ENCODE data around the gene TUB. TPM values are rescaled to one million over a fixed set of nuclear protein-coding genes. Genes with fewer than 3 reads are reported as not detected.

The TUB gene
- total and polyA plus RNA-seq, 2 of the 8 experiments (the other 6 are each of a cell fraction or from before 2014, with no cell fraction given) = 15.3 to 31.3 TPM

DNA sequence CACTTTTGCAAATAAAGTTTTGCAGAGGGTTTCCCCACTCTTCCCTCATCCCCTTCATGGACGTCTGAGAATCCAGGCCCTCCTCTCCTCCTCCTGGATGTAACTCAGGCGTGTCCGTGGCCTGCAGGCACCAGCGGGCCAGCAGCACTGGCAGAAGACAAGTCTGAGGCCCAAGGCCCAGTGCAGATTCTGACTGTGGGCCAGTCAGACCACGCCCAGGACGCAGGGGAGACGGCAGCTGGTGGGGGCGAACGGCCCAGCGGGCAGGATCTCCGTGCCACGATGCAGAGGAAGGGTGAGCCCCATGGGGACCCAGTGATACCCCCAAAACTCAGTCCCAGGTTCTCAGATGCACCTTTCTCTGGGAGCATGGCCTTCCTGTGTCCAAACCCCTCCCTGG is 14.4 kb downstream of the TUB start:
- FAIRE-seq = no peak
- no peak for TF ChIP-seq SRF (IDR thresholded peaks at IDR 0.05; ENCODE audit: low read depth, low read length)
- TF ChIP-seq, protein P1, sequence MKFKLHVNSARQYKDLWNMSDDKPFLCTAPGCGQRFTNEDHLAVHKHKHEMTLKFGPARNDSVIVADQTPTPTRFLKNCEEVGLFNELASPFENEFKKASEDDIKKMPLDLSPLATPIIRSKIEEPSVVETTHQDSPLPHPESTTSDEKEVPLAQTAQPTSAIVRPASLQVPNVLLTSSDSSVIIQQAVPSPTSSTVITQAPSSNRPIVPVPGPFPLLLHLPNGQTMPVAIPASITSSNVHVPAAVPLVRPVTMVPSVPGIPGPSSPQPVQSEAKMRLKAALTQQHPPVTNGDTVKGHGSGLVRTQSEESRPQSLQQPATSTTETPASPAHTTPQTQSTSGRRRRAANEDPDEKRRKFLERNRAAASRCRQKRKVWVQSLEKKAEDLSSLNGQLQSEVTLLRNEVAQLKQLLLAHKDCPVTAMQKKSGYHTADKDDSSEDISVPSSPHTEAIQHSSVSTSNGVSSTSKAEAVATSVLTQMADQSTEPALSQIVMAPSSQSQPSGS (IDR thresholded peaks at IDR 0.05; ENCODE audit: low read length) = no peak
- TF ChIP-seq SUZ12 (IDR thresholded peaks at IDR 0.05; ENCODE audit: low read length) = no peak
- TF ChIP-seq CHD1 (IDR thresholded peaks at IDR 0.05; ENCODE audit: low read depth, low read length) = no peak

More for the DNA sequence above, 14.4 kb downstream of the TUB start:
- WGBS, 2 experiments (ENCODE audit: extremely low coverage in 1 of 2, insufficient coverage in 1 of 2, insufficient read length in 1 of 2, insufficient replicate concordance in 2 of 2, low coverage in 1 of 2, low lambda C conversion rate in 2 of 2, missing lambda C conversion rate in 1 of 2) = 89% methylated on average over 12 of the region's 12 CpGs; no CpG with 5 or more reads in 1 of the 2 experiments
- Histone ChIP-seq H2BK120ac (replicated peaks; ENCODE audit: low read depth, low read length) (no peak overlapping the region), H3K79me2 (ENCODE audit: control insufficient read depth in 1 of 2, insufficient read depth in 2 of 2, low read length in 2 of 2) (no peaks in the 10 kb centered on the region), H4K91ac (replicated peaks; ENCODE audit: insufficient read length, low read length) (no peak overlapping the region), H3K36me3 (ENCODE audit: control insufficient read depth in 2 of 4, insufficient read depth in 4 of 4, low read length in 3 of 4) (peaks cover 3 to 19% (median 13%) of the 10 kb centered on the region in 4 experiments; a peak in 7 of 8 replicates), H3K9ac (replicated peaks in 1 of 4; ENCODE audit: extremely low read depth in 1 of 4, low read depth in 3 of 4, low read length in 3 of 4) (no peak overlapping the region), H2BK12ac (ENCODE audit: low read depth, low read length) (no peak overlapping the region), H4K5ac (ENCODE audit: insufficient read length, low read depth, low read length) (no peak overlapping the region), H4K8ac (ENCODE audit: extremely low read depth, insufficient read depth, low read length) (no peak overlapping the region), H3K4me2 (ENCODE audit: insufficient read depth in 1 of 2, low read depth in 2 of 2, low read length in 2 of 2) (no peak overlapping the region), H3K4me1 (replicated peaks in 1 of 4; ENCODE audit: control insufficient read depth in 3 of 4, insufficient read depth in 4 of 4, low read length in 3 of 4) (0 out of 7 replicates have a peak, but pooled peaks cover 0 to 2% (median 0%) of the 10 kb centered on the region in 4 experiments), H3K4ac (replicated peaks; ENCODE audit: insufficient read length, low read depth, low read length) (no peak overlapping the region), H4K20me1 (replicated peaks in 1 of 2; ENCODE audit: control insufficient read depth in 1 of 2, insufficient read depth in 2 of 2, low read length in 2 of 2) (peaks cover 11 to 17% of the 10 kb centered on the region in 2 experiments), H2BK15ac (ENCODE audit: low read length) (no peak overlapping the region), H2AFZ (ENCODE audit: low read length) (no peak overlapping the region), H2AK5ac (ENCODE audit: low read depth, low read length) (no peak overlapping the region), H2BK20ac (ENCODE audit: low read length) (no peak overlapping the region), H3K23ac (ENCODE audit: insufficient read length) (no peak overlapping the region), H3K4me3 (ENCODE audit: extremely low read depth in 1 of 4, insufficient read depth in 2 of 4, low read depth in 3 of 4, low read length in 4 of 4) (no peak overlapping the region), H3K27me3 (replicated peaks in 1 of 4; ENCODE audit: control insufficient read depth in 3 of 4, extremely low read depth in 1 of 4, insufficient read depth in 3 of 4, low read length in 3 of 4) (no peaks in the 10 kb centered on the region; a peak in 1 of 7 replicates), H3K9me3 (ENCODE audit: insufficient read depth in 2 of 2, low read depth in 1 of 2, low read length in 1 of 2) (no peaks in the 10 kb centered on the region), H2BK5ac (ENCODE audit: low read depth, low read length) (no peak overlapping the region), H3K18ac (ENCODE audit: extremely low read depth, low read length) (no peak overlapping the region), H3K56ac (replicated peaks; ENCODE audit: insufficient read length, low read depth, low read length) (no peak overlapping the region), H3K27ac (ENCODE audit: low read depth, low read length) (no peak overlapping the region; the same call in 1 of the 2 replicates), H3K23me2 (ENCODE audit: low read depth, low read length) (no peaks in the 10 kb centered on the region; the same call in 1 of the 2 replicates), H3K79me1 (ENCODE audit: low read depth, low read length) (peaks cover 3% of the 10 kb centered on the region; the same call in 1 of the 2 replicates), H3K14ac (ENCODE audit: insufficient read length) (no peak overlapping the region)
- ChIA-PET POLR2A (ENCODE audit: partially characterized antibody) (interaction anchor here (1.4 to 2.1 kb wide), 3 partner anchors 62 to 93 kb away, joined by 3 to 8 read pairs (median 4); no protein-coding TSS in a partner anchor), CTCF (ENCODE audit: partially characterized antibody) (interaction anchor here (0.8 to 30.2 kb wide), 16 partner anchors 5 to 471 kb away, joined by 3 to 1283 read pairs (median 6); partner anchors contain the start of gene TUB)
- DNase-seq (ENCODE audit: low read depth in 1 of 2, low spot score in 2 of 2) = no peak
